ENCODE measurements around the gene UBE2I.
A peak's percentile ranks its signal among the peaks of the same experiment; 100 is the strongest.
"Not testable (repeated sequence)": the region's sequence is repeated elsewhere in the genome, so short reads cannot be mapped to it uniquely, and the experiment has no call there.

The UBE2I gene

GRCh38 chr16:1308977-1309885 is at the start of gene UBE2I:
Gene UBE2I (plus strand): TSS chr16:1309636. CDS start chr16:1314031, 4,395 bp downstream.
- DNase-seq, result peak; percentile 77

- DNase-seq, result no peak
Measured at GRCh38 chr16:1259760-1260068, 49.7 kb upstream of the UBE2I start.

DNA sequence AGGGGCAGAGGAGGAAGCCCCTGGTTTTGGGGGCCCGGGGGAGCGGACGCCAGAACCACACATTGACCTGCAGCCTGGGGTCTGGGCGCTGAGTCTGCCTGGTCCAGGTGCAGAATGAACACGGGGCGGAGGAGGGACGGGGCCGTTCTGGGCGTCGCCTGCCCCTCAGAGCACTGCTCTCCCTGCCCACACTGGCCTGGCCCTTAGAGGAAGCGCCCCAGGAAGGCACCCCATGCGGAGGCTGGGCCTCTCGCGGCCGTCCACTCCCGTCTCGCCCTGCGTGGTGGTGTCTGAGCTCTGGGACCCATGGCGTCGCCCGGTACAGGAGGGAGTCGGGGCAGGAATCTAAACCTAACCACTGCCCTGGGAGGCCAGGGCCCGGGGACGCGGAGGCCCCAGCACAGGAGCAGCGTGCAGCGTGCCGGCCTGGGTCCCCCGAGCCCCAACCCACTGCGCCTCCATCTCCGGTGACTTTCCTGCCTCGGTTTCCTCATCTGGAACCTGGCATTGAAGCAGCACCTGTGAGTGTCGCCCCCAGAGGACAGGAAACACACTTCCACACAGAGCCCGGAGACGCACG is 49.2 kb upstream of the UBE2I start:
- no peak for DNase-seq

- no peak for DNase-seq
Measured at GRCh38 chr16:1261131-1261892, 48.1 kb upstream of the UBE2I start.

DNA sequence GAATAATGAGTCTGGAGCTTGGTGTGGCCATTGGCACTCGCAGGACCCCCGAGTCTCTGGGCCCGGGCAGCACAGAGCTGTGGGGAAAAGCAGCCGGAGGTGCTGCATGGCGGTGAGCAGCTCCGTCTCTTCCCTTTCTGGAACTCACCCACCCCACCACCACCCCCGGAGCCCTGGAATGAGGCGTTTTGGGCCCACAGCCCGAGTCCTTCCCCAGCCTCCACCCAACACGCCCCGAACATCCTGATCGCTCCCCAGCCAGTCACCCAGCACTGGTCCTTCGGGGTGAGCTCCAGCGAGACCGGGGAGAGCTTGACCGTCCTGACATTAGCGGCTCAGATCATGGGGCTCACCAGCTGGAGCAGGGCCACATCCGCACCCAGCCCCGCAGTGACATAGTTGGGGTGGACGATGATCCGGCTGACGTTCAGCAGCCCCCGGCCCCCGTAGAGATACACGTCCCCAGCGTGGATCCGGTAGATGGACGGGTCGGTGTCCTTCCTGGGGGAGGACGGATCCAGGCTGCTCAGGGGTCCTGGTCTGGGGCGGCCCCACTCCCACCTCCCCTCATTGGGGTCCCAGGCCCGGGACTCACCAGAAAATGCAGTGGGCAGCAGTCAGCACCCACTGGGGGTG is 47.1 kb upstream of the UBE2I start:
- no peak for DNase-seq

DNA sequence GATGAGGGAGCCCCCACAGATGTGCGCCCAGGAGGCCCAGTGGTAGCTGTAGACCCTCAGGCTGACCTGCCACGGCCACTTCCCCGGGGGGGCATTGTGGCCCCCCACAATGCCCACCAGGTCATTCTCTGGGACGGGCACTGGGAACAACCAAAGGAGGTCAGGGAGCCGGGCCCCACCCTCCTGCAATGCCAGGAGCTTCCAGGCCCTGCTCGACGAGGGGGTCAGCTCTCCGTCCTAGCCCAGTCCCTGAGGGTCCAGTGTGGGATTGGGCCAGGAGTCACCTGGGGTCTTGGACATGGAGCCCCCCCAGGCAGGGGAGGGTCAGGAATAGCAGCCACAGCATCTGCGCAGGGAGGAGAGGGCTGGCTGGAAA is 46.6 kb upstream of the UBE2I start:
- DNase-seq, result no peak

DNA sequence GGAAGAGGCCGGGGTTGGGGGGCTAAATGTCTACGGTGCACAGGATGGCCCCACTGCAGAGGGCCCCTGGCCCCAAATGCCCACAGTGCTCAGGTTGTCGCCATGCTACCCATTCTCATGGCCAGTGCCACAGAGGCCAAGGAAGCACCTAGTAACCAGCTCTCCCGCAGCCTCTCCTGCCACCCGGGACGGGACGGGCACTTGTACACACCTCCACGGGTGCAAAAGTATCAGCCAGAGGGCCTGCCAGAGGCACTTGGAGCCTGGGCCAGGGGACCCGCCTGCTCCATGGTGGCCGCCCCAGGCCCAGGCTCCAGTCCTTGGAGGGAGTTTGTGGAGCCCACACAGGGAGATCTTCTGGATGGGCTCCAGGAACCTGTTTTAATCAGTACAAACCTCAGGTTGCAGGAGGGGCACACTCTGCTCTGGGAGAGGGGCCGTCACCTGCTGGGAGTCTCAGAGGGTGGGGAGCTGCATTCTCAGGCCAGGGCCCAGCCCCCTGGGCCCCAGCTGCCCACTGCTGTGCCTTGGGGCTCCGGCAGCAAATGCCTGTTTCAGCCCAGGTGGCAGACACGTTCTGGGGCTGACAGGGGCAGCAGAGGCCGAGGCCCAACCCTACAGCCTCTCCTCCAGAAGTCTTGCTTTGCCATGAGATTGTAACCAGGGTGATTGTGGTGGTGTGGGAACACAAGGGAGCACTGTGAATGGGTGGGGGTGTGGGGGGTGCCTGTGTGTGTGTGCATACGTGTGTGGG is 45.7 kb upstream of the UBE2I start:
- DNase-seq, result no peak

DNA sequence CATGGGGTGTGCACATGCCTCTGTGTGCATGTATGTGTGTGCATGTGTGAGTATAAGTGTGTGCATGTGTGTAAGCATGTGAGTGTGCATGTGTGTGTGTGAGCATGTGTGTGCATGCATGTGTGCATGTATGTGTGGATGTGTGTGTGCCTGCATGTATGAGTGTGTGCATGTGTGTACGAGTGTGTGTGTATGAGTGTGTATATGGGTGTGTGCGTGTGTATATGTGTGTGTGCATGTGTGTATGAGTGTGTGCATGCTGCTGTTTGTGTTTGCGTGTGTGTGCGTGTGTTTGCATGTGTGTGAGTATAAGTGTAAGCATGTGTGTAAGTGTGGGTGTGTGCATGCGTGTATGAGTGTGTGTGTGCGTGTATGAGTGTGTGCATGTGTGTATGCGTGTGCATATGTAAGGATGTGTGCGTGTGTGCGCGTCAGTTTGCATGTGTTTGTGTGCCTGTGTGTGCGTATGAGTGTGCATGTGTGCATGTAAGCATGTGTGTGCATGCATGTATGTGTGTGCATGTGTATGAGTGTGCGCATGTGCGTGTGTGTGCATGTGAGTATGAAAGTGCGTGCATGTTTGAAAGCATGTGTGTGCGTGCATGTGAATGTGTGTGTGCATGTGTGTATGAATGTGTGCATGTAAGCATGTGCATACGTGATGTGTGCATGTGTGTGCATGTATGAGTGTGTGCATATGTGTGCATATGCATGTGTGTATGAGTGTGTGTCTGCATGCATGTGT is 44.9 kb upstream of the UBE2I start:
- no peak for DNase-seq

DNA sequence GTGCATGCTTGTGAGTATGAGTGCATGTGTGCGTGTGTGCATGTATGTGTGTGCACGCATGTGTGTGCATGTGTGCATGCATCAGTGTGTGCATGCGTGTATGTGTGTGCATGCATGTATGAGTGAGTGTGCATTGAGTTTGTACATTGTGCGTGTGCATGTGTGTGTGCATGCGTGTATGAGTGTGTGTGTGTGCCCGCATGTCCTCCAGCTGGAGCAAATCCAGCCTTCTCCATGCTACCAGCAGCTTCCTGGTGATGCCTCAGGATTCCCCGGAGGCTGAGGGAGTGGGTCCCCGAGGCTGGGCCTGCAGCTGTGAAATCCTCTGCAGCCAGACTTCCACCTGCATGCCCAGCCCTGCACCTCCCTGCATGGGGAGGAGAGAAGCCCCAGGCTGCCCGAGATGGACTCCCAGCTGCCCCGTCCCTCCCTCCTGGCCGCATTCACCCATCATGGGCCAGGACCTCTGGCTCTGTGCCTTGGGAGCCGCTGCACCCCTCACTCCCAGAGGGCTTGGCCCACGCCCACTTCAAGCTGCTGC is 44.3 kb upstream of the UBE2I start:
- DNase-seq, result no peak

GRCh38 chr16:1265826-1266225 is 43.6 kb upstream of the UBE2I start:
- no peak for DNase-seq

GRCh38 chr16:1269418-1269817 is 40.0 kb upstream of the UBE2I start:
- not testable (repeated sequence) for DNase-seq

- no peak for DNase-seq
Measured at GRCh38 chr16:1271380-1271723, 38.1 kb upstream of the UBE2I start.

- DNase-seq, result not testable (repeated sequence)
Measured at GRCh38 chr16:1271724-1272413, 37.6 kb upstream of the UBE2I start.

DNA sequence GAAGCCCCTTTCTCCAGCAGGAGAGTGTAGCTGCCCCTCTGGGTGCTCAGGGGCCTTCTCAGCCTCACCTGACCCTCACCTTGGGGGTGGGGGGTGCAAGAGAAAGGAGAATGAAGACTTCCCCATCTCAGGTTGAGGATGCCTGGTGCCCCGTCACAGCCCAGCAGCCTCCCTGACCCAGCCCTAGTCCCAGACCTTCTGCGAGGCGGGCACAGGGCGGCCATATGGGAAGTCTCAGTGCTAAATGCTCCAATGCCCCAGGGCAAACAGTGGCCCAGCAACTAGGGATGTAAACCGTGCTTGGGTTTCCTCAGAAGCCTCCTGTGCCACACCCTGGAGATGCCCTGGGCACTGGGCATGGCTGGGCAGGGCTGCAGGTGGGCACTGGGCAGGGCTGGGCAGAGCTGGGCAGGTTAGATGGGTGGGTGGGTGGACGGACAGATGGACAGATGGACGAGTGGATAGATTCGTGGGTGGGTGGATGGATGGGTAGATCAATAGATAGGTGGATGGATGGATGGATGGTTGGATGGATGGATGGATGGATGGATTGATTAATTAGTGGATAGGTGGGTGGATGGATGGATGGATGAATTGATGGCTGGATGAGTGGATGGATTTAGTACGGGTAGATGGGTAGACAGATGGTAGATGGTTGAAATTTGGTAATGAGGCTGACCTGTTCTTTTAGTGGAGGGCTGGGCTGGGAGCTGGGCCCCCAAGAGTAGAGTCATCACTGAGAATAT is 36.8 kb upstream of the UBE2I start:
- no peak for DNase-seq

GRCh38 chr16:1273816-1274215 is 35.6 kb upstream of the UBE2I start:
- DNase-seq, result no peak

- DNase-seq, result no peak
Measured at GRCh38 chr16:1274767-1275166, 34.7 kb upstream of the UBE2I start.

DNA sequence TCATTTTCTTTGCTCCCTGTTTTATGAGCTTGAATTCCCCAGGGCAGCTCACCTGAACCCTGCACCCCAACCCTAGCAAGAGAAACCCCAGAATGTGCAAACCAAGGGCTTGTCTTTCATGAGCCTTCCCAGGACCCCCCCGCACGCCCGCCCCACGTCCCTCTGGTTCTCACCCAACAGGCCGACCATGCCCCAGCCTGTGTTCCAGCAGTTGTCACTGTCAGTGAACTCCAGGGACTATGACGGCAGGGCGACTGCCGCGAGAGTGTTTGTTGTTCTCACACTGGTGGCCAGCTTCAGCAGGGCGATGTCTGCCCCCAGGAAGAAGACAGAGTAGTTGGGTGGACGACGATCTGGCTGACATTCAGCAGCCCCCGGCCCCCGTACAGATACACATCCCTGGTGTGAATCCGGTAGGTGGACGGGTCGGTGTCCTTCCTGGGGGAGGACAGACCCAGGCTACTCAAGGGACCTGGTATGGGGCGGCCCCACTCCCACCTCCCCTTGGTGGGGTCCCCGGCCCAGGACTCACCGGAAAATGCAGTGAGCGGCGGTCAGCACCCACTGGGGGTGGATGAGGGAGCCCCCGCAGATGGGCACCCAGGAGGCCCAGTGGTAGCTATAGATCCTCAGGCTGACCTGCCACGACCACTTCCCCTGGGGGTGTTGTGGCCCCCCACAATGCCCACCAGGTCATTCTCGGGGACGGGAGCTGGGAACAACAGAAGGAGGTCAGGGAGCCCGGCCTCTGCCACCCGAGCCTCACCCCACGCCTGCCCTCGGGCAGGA is 33.5 kb upstream of the UBE2I start:
- no peak for DNase-seq

GRCh38 chr16:1276580-1276878 is 32.9 kb upstream of the UBE2I start:
- DNase-seq, result no peak

DNA sequence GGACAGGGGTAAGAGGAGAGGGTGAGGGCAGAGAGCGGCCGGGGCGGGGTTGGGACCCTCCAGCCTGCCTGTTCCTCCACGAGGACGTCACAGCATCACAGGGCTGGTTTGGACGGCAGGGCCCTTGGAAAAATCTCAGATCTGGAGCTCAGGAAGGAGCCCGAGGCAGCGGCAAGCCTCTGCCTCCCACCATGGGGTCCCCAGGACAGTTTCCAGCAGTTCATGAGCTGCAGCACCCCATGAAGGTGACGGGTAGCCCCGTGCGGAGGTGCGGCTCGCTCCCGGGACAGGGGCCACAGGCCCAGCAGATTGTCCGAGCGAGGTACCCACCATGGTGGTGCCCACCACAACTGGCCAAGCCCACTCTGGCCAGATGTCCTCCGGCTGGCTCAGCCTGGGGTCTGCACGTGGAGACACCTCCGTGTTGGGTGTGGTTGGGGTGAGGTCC is 32.3 kb upstream of the UBE2I start:
- DNase-seq, result no peak

Measured in GF-D8 (cell line).